Panc1 (cell line): ENCODE data around the gene GSG1L.

ENCODE experiments used
- POLR2AphosphoS5 ChIP-seq: IDR thresholded peaks from 2 replicates; pipeline ENCODE4 v1.6.1; 2012; ENCODE audit warnings: mild to moderate bottlenecking, low read depth, low read length, moderate library complexity
- SIN3A ChIP-seq: IDR thresholded peaks from 2 replicates; pipeline ENCODE4 v1.6.1; 2012; ENCODE audit warnings: low read depth, mild to moderate bottlenecking, low read length, moderate library complexity, borderline replicate concordance; ENCODE audit not compliant: insufficient read depth
- TF ChIP-seq, protein P1 (sequence below): fragments of 450-650 bp; IDR thresholded peaks from 2 replicates; pipeline ENCODE4 v1.5.1; 2017; ENCODE audit warnings: mild to moderate bottlenecking
- TF ChIP-seq, protein P2 (sequence below), 2 experiments: IDR thresholded peaks; 2 replicates each; pipeline ENCODE4 v1.6.1; 2011 to 2012; ENCODE audit warnings: low read depth in 2 of 2, control low read depth in 1 of 2, low read length in 1 of 2, mild to moderate bottlenecking in 1 of 2, moderate library complexity in 1 of 2; ENCODE audit not compliant: insufficient read depth in 1 of 2

DNA sequence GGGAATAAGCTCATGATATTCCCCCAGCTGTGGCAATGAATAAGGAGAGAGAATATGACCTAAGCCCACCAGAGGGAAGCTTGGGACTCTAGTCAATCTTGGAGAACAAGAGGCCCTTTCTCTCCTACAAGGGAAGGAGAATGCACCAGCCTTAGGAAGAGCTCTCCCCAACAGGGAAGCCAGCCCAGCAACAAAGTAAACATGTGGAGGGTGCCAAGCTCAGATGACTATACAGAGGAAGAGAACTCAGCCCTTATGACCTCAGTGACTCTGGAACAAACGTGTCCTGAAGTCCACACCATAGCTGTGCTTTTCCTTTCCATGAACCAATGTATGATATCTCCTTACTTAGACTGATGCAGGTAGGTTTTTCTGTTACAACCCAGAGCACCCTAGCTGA, 219.7 kb downstream of the GSG1L start:
- TF ChIP-seq SIN3A = no peak
- TF ChIP-seq, protein P1, sequence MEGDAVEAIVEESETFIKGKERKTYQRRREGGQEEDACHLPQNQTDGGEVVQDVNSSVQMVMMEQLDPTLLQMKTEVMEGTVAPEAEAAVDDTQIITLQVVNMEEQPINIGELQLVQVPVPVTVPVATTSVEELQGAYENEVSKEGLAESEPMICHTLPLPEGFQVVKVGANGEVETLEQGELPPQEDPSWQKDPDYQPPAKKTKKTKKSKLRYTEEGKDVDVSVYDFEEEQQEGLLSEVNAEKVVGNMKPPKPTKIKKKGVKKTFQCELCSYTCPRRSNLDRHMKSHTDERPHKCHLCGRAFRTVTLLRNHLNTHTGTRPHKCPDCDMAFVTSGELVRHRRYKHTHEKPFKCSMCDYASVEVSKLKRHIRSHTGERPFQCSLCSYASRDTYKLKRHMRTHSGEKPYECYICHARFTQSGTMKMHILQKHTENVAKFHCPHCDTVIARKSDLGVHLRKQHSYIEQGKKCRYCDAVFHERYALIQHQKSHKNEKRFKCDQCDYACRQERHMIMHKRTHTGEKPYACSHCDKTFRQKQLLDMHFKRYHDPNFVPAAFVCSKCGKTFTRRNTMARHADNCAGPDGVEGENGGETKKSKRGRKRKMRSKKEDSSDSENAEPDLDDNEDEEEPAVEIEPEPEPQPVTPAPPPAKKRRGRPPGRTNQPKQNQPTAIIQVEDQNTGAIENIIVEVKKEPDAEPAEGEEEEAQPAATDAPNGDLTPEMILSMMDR = no peak
- TF ChIP-seq, protein P2, sequence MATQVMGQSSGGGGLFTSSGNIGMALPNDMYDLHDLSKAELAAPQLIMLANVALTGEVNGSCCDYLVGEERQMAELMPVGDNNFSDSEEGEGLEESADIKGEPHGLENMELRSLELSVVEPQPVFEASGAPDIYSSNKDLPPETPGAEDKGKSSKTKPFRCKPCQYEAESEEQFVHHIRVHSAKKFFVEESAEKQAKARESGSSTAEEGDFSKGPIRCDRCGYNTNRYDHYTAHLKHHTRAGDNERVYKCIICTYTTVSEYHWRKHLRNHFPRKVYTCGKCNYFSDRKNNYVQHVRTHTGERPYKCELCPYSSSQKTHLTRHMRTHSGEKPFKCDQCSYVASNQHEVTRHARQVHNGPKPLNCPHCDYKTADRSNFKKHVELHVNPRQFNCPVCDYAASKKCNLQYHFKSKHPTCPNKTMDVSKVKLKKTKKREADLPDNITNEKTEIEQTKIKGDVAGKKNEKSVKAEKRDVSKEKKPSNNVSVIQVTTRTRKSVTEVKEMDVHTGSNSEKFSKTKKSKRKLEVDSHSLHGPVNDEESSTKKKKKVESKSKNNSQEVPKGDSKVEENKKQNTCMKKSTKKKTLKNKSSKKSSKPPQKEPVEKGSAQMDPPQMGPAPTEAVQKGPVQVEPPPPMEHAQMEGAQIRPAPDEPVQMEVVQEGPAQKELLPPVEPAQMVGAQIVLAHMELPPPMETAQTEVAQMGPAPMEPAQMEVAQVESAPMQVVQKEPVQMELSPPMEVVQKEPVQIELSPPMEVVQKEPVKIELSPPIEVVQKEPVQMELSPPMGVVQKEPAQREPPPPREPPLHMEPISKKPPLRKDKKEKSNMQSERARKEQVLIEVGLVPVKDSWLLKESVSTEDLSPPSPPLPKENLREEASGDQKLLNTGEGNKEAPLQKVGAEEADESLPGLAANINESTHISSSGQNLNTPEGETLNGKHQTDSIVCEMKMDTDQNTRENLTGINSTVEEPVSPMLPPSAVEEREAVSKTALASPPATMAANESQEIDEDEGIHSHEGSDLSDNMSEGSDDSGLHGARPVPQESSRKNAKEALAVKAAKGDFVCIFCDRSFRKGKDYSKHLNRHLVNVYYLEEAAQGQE (IDR thresholded peaks at IDR 0.05; ENCODE audit: insufficient read depth in 1 of 2, low read depth in 2 of 2, low read length in 1 of 2) = no peak
- no peak for TF ChIP-seq POLR2AphosphoS5
